Choroid plexus epithelial cell (primary cell): ENCODE data around the gene UBQLN3.

Experiments
- DNase-seq: peaks from one replicate; pipeline ENCODE4 v3.0.0-alpha.2; 2010; ENCODE audit warnings: low read depth
- H3K4me3 ChIP-seq: 2 replicates; pipeline ENCODE4 v1.5.1; 2011; ENCODE audit warnings: low read depth, mild to moderate bottlenecking, control low read depth, low read length, moderate library complexity
- CTCF ChIP-seq: conservative IDR thresholded peaks from 2 replicates; pipeline ENCODE4 v1.5.1; 2011; ENCODE audit warnings: low read depth, mild to moderate bottlenecking, control low read depth, inconsistent platforms, low read length, moderate library complexity

The UBQLN3 gene

GRCh38 chr11:5507177-5507932, 2.4 kb downstream of the UBQLN3 start:
- H3K4me3 ChIP-seq: no peak overlapping the region
- no peak for TF ChIP-seq CTCF
- no peak for DNase-seq

DNA sequence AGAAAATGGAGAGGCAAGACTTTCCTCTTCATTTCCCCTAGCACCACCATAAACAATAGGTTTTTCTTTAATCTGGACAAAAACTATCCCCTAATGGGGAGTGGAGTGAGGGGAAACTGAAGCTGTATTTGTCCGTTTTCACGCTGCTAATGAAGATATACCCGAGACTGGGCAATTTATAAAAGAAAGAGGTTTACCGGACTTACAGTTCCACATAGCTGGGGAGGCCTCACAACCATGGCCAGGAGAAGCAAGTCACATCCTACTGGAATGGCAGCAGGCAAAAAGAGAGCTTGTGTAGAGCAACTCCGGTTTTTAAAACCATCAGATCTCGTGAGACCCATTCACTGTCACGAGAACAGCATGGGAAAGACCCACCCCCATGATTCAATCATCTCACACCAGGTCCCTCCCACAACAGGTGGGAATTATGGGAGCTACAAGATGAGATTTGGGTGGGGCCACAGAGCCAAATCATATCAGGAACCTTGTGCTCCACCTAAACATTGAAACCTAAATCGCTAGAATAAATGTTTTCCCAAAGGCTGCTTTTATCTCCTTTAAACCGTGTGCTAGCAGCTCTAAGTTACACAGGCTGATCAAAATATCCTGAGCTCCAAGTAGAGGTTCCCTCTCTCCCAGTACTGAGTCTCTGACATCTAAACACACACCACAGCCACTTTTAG, 4.3 kb downstream of the UBQLN3 start:
- no peak for TF ChIP-seq CTCF
- H3K4me3 ChIP-seq: no peak overlapping the region
- DNase-seq: no peak

DNA sequence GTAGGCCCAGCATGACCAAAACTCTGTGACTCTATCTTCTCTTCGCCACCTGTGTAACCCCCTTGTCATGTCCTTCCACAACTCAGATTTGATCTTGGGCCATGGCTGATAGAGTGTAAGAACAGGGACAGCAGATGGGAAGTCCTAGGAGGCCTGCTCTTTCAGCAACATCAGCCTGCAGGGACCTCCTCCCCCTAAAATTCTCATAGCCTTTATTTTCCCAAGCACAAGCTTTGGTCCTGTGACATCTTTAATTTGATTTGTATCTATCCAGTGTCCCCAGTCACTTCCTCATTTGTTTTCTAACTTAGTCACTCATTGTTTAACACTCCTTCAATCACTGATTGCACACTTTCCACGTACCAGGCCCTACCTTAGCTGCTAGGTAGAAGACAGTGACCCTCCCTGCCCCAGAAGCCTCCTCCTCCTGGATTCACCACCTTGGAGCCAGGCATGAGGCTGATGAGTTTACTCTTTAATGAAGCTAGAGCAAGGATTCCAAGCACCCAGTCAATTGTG, 5.3 kb downstream of the UBQLN3 start:
- no peak overlapping the region for H3K4me3 ChIP-seq
- TF ChIP-seq CTCF: no peak
- no peak for DNase-seq

DNA sequence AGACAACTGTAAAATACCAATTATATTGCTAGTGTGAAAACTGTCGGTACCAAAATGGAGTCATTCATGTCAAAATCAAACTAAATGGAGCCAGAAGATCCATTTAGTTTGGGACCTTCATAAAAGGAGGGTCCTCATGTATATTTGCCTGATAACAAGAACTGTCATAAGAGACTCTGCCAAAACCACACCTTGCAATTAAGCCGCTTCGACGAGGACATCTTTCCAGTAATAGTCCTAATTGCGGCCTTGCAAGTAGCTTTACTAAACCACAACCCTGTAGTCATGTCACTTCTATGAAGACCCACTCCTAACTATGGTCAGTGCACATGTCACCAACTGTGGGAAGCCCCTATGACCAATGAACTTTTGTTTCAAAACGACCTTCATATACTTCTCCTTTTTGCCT, 9.4 kb downstream of the UBQLN3 start:
- no peak for TF ChIP-seq CTCF
- no peak for DNase-seq

GRCh38 chr11:5499671-5500070, 10.1 kb downstream of the UBQLN3 start:
- no peak overlapping the region for H3K4me3 ChIP-seq
- no peak for TF ChIP-seq CTCF
- DNase-seq: no peak

More for the DNA sequence above, 9.4 kb downstream of the UBQLN3 start:
- no peak overlapping the region for H3K4me3 ChIP-seq

DNA sequence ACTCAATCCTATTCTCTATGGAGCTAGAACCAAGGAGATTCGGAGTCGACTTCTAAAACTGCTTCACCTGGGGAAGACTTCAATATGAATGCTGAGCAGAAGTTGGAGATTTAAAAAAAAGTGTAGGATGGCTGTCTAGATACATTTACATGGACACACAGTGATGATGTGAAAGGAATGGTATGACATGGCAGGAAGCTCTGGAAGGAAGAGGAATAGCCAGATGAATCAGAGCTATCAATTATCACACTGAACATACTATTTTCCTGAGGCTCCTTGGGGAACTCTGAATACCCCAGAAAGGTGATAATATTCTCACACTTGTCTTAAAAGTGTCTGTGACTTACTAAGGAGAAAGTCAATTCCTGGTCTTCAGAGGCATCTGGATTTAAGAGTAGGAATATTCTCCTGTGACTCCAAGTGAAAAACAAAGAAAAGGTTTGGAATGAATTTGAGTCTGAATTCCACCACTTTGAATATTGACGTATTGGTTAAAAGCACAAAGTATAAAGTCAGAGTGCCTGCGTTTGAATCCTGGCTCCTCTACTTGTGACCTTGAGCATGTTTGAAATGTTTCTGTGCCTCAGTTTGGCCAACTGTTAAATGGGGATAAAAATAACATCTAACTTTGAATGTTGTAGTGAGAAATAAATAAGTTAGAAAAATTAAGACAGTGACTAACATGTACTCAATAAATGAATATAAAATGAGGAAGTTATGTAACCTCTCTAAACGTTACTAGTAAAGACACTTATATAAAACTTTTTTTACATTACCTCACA, 20.0 kb downstream of the UBQLN3 start:
- no peak for DNase-seq
- no peak overlapping the region for H3K4me3 ChIP-seq
- no peak for TF ChIP-seq CTCF
